GM15510 (cell line): ENCODE results near the gene CDH1.
A peak's percentile ranks its signal among the peaks of the same experiment; 100 is the strongest.

Source experiments
- POLR2A ChIP-seq: IDR thresholded peaks from 3 replicates; pipeline ENCODE4 v1.6.1; 2011; ENCODE audit warnings: borderline replicate concordance; ENCODE audit not compliant: insufficient read length; ENCODE audit errors: extremely low read depth

CDH1 gene

DNA sequence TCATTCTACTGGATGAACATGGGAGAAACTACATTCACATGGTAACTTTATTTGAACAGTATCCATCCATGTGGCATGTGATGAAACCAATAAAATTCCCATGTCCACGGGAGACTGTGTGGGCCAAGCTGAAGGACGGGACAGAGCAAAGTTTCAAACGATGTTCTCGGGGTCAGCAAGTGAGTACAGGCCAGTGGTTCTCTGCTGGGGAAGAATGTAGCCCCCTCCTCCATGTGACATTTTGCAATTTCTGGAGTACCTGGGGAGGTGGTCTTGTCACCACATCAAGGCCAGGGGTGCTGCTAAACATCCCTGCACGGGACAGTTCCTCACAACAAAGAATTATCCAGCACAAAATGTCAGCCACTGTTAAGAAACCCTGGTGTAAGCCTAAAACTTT lies 98.9 kb downstream of the CDH1 start:
- TF ChIP-seq POLR2A = no peak

- TF ChIP-seq POLR2A = no peak
Observed at GRCh38 chr16:68839831-68840230, 102.7 kb downstream of the CDH1 start.

DNA sequence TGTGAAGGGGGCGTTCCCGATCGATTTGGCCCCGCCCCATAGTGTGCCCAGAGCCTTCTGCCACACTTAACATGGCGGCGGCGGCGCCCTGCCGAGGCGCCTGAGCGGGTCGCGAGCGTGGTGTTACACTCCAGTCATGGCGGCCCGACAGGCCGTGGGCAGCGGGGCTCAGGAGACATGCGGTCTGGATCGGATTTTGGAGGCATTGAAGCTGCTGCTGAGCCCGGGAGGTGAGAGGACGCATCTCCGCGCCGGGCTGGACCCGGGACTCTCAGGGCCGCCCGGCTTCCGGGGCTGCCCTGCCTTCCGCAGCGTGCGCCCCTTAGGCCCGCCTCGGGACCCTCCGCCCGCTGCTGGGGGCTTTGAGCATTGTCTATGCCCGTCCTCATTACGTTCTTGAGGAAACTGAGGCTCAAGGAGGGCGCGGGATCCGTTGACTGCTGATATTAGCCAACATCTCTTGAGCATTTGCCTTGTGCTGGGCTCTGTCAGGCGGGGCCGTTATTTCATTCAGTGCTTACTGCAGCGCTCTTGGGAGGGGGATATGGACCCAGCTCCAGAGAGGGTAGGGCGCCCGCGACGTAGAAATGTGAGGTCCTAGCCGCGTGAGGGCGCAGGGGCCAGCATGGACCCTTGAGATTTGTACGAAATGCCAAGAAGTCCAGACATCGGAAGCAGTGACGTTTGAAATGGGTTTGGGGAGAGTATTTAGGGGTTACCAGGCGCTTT lies 106.6 kb downstream of the CDH1 start, which contains the start of gene TANGO6:
Gene TANGO6, plus strand, starts transcription at position 50 of the 729 bp plus-strand sequence. Its CDS starts 87 bp downstream, at position 137.
- TF ChIP-seq POLR2A = peak; percentile 86

GRCh38 chr16:68844211-68844564 lies 107.1 kb downstream of the CDH1 start:
- no peak for TF ChIP-seq POLR2A

- no peak for TF ChIP-seq POLR2A
Observed at GRCh38 chr16:68848786-68849185, 111.7 kb downstream of the CDH1 start.

- no peak for TF ChIP-seq POLR2A
Observed at GRCh38 chr16:68850481-68850880, 113.4 kb downstream of the CDH1 start.

DNA sequence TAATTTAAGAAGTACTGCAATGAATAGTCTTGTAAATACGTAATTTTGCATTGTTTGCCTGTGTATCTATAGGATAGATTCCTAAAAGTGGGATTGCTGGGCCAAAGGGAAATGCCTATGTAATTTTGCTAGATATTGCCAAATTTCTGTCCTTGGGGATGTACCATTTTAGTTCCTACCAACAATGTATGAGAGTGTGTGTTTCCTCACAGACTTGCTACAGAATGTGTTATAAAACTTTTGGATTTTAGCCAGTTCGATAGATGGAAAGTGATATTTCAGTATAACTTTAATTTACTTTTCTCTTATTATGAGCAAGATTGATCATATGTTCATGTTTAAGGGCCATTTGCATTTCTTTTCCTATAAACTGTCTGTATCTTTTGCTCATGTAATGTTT lies 114.5 kb downstream of the CDH1 start:
- no peak for TF ChIP-seq POLR2A

- no peak for TF ChIP-seq POLR2A
Observed at GRCh38 chr16:68857479-68857878, 120.4 kb downstream of the CDH1 start.

DNA sequence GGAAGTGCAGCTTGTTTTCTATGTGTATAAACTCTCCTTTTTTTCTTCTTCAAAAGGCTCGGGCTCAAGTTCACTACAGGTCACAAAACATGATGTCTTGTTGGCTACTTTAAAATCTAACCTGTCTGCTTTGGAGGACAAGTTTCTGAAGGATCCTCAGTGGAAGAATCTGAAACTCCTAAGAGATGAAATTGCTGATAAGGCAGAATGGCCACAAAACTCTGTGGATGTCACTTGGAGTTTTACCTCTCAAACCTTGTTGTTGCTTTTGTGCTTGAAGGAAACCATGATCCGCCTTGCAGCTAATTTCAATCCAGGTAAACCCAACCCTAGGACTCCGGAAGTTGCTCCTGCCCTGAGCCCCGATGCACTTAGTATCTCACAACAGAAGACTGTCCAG lies 122.7 kb downstream of the CDH1 start:
- TF ChIP-seq POLR2A = no peak

DNA sequence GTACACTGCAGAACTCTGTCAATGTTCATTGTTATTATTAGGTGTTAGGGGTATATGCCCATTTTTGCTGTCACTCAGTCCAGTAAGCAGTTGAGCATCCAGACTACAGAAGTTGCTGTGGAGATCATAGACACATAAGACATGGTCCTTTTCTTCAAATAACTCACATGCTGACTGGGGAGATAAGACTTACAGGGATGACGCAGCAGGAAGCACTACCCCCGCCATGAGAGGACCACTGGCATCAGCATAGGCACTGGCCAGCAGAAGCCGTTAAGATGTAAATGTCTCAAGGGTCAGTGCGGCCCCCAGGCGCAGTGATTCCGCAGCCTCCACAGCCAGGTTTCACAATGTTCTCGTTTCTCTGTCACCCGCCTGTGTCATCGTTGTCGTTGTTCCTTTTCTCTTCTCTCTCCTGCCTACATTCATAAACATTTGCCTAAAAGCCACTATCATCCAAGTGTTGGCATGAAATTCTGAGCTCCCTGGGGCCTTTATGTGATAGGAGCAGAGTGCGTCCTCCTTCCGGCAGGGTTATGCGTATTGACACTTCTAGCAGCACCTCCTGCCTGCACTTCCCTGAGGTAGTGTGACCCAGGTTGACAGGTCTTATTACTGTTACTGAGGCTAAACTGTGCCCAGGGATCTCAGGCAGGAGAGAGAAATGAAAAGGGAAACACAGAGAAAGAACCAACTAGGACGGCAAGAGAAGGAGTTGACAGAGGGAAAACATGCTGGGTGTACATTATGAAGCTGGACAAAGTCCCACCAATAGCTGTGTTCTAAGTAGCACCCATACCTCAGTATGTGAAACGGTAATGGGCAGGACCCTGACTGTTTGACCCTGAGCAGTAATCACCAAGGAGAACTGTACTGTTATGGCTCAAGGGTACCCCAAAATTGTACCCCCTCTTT lies 124.1 kb downstream of the CDH1 start:
- no peak for TF ChIP-seq POLR2A

DNA sequence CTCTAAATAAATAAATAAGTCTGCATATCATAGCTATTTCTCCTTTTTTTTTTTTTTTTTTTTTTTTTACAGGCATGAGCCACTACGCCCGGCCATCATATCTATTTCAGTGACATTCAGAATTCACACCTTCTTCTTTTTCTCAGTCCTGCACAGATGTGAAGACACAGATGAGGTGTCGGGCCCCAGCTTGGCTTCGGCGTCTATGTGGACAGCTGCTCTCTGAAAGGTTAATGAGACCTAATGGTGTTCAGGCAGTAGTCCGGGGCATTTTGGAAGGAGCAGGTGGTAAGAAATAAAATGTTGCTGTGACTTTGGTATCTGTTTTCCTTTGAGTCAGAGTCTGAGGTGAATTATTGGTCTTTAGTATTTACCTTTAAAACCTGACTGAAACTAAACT lies 129.8 kb downstream of the CDH1 start:
- no peak for TF ChIP-seq POLR2A

DNA sequence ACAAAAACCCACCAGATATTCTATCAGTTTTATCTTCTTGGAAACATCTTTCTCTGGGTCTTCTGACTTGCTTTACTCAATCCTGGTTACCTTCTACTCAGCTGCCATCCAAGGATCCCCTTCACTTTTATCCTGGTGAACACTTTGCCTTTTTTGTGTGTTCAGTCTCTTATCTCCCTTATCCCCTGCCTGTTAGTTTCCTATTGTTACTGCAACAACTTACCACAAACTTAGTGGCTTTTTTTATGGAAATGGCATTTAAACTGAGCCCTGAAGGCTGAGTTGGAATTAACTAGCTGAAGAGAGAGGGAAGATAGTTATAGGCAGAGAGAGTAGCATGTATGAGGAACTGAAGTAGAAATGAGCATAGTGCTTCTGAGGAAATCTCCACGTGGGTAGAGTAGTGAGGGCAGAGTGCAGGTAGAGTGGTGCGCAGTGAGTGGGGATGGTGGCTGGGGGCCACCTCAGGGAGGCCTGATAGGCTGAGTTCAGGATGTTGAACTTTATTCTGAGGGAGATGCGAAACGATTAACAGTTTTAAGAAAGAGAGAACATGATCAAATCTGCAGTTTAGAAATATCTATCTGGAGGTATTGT lies 132.5 kb downstream of the CDH1 start:
- TF ChIP-seq POLR2A = no peak

DNA sequence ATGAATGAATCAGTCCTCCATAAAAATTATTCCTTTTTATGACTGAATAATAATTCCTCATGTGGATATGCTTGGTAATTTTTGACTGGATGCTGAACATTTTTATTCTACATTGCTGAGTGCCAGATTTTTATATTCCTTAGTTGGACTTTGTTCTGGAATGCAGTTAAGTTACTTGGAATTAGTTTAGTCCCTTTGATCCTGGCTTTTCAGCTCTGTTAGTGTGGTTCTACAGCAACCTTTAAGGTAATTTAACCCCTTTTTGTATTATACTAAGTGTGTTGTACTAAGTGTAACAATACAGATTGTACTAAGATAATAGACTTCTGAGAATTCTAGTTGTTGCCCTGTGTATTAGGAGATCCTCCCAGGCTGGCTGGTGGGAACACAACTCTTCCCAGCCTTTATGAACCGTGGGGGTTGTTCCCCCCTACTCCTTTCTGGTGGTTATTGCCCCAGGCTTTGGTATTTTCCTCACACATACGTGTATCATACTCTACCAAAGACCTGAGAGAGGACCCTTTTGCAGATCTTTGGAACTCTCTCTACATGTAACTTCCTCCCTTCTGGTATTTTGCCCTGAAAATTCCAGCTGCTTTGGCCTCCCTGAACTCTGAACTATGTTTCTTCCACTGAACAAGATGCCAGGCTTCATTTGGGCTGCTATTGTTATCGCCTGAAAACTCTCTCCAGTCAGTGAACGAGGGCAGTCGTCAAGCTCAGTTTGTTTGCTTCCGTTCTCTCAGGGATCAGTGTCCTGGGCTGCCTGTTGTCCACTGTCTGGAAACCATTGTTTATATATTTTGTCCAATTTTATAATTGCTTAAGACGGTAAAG lies 136.8 kb downstream of the CDH1 start:
- TF ChIP-seq POLR2A = no peak

DNA sequence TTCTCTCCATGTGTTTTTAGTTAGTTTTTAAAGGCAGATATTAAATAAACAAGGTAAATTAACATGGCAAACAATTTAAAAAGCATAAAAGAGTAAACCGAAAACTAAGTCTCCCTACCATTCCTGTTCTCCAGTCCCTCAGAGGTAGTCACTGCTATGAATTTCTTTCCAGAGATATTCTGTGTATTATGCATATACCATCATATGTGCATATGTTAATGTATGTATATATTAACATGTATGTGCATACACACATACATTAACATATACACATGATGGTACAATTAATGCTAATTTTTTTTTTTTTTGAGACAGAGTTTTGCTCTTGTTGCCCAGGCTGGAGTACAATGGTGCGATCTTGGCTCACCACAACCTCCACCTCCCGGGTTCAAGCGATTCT lies 138.8 kb downstream of the CDH1 start:
- TF ChIP-seq POLR2A = no peak
